GM15510 (cell line): ENCODE results near the gene DAAM1.

Experiments
- POLR2A ChIP-seq: IDR thresholded peaks from 3 replicates; pipeline ENCODE4 v1.6.1; 2011; ENCODE audit warnings: borderline replicate concordance; ENCODE audit not compliant: insufficient read length; ENCODE audit errors: extremely low read depth

The DAAM1 gene

DNA sequence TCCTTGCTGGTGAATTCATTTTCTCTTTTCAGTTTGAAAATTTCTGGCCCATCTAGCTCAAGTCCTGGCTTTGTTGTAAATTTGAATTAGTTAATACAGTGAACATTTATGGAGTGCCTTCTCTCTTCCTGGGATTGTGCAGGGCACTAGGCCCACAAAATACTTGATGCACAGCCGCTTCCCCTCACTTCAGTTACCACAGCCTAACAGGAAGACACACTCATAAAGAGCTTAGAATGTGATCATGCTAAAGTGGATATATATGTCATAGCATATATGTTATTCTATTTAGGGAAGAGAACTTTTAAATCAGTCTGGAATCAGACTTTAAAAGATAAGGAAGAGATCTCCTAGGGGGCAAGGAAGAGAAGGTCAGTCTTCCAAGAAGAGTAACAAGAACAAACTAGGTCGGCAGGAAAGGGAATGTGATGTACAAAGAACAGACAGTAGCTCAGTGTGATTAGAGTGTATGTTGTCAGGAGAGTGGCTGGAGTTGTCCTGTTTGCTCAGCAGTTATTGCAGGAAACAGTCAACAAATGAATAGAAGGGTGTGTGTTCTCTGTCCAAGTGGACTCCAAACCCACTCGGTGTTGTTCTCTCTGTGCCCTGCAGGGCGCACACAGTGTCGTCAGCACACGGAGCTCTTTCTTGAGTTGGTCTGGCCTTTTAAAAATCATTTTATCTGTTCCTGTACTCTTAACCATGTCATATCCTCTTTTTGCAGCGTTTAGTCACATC lies 74.4 kb downstream of the DAAM1 start:
- TF ChIP-seq POLR2A, result no peak

DNA sequence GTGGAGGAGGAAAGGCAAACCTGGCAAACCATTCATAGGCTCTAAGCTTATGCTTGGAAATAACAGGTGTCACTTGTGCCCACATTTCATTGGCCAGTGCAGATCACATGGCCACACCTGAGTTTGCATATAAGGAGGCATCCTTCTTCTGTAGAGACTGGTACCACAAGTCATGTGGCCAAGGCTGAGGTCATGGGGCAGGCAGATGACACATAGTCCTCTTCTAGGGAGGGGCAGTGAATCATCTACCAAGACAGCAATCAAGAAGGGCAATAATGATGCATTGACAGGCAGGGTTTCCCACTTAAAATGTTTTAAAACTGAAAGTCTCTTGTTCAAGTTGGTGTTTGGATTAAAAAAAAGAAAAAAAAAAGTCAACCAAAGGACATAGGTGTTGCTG lies 77.3 kb downstream of the DAAM1 start:
- TF ChIP-seq POLR2A, result no peak

DNA sequence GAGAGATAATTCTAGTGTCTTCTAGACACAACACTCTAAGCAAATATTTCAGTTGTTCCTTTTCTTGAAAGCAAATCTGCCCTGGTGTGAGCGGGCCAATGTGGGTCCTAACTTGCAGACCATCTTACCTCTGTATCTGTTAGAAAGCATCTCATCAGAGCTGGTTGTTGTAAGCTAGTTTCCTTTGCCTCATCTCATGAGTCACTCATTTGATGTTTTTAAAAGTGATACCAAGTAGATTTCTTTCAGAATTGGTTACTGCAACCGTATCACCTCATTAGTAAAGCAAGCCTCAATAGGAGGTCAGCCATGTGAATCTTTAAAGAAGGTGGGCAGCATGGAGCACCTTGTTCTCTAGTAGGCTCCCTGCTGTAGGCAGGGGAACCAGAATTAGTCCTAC lies 78.6 kb downstream of the DAAM1 start:
- TF ChIP-seq POLR2A, result no peak

DNA sequence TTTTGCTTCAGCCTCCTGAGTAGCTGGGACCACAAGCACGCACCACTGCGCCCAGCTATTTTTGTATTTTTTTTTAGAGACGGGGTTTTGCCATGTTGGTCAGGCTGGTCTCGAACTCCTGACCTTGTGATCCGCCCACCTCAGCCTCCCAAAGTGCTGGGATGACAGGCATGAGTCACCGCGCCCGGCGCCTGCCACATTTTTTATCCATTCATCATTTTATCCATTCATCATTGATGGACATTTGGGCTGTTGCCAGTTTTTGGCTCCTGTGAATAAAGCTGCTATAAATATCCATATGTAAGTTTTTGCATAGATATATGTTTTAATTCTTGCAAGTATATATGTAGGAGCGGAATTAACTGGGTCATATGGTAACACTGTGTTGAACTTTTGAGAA lies 79.5 kb downstream of the DAAM1 start:
- no peak for TF ChIP-seq POLR2A

GRCh38 chr14:59268858-59269257 lies 80.4 kb downstream of the DAAM1 start:
- TF ChIP-seq POLR2A, result no peak

- no peak for TF ChIP-seq POLR2A
Observed at GRCh38 chr14:59269466-59269865, 81.0 kb downstream of the DAAM1 start.

DNA sequence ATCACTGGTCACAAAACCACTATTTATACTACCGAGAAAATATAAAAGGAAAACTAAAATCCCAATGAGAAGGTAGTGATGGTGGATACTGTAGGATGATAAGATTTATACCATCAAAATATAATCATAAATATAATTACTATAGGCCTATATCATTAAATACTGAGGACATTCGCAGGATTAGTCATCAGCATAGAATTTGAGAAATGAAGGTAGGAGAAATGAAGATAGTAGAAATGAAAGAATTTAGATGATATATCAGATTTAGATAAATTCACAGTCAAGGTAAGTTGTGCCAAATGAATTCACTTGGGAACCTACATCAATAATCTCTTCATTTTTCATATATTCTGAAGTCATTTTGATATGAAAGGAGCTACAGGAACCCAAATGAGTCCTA lies 82.8 kb downstream of the DAAM1 start:
- TF ChIP-seq POLR2A, result no peak

DNA sequence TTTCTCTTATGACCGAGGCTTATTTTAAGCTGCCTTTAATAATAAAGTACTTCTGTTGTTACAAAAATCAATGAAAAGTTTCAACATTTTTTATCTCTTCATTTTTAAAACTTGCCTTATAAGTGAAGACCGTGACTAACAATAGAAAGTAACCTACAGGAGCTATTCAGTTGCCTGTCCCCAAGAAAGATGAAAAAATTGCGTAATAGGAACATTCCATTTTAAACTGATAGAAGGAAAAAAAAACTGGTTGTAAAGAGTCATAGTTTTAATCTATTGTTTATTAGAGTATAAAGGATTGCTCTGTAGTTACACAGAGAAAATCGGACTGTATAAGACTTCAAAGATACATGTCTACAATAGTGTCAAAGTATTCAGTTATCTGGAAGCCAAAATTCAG lies 83.3 kb downstream of the DAAM1 start:
- TF ChIP-seq POLR2A, result no peak

- TF ChIP-seq POLR2A, result no peak
Observed at GRCh38 chr14:59272633-59273032, 84.2 kb downstream of the DAAM1 start.

GRCh38 chr14:59273737-59274136 lies 85.3 kb downstream of the DAAM1 start:
- TF ChIP-seq POLR2A, result no peak

GRCh38 chr14:59274991-59275391 lies 86.5 kb downstream of the DAAM1 start:
- TF ChIP-seq POLR2A, result no peak

GRCh38 chr14:59275668-59276067 lies 87.2 kb downstream of the DAAM1 start:
- TF ChIP-seq POLR2A, result no peak

- no peak for TF ChIP-seq POLR2A
Observed at GRCh38 chr14:59276235-59276634, 87.8 kb downstream of the DAAM1 start.

GRCh38 chr14:59277659-59278058 lies 89.2 kb downstream of the DAAM1 start:
- no peak for TF ChIP-seq POLR2A

DNA sequence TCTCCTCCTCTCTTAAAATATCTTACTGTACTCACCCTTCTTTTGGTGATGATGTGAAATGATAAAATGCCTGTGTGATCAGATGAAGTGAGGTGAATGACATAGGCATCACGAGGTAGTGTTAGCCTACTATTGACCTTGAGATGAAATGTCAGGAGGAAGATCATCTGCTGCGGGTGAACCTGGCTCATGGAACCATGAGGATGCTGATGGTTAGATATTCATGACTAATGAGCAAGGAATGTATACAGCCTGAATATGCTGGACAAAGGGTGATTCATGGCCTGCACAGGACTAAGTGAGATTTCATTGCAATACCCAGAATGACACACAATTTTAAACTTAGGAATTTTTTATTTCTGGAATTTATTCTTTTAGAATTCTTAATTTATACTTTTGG lies 89.6 kb downstream of the DAAM1 start:
- TF ChIP-seq POLR2A, result no peak

DNA sequence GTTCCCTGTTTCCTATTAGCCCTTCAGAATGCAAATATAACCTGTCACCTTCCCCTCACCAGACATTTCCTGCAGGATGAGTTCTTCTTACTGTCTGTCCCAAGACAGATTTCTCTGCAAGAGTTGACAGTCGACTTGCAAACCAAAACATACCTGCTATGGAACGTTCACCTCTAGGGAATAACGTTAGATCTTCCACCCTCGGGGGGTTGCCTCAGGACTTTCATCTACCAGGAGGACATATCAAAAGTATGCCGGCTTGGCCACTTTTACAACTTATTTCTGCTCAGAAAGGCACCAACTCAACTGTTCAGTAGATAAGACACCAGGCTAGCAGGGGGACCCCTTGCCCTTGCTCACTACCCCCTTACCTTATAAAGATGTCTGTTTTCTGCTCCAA lies 92.5 kb downstream of the DAAM1 start:
- TF ChIP-seq POLR2A, result no peak
